ENCODE measurements around the gene ZNF77.

DNA sequence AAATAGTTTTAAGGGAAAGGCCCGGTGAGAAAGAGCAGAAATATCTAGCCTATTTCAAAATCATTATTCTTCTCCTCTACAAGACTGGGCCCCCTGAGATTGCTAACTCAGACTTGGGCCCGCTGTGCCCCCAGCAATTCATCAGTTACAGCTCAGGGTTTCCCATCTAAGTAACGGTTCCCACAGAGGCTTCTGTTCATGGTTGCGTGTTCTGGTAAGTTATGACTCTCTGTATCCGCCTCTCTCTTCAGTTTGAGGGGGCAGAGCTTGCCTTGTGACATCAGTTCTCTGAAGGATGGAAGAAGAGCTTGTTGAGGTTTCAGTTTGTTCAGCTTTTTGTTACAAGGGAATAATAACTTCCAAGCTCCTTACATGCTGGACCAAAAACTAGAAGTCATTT is 32.5 kb downstream of the ZNF77 start:
- TF ChIP-seq, protein P1, sequence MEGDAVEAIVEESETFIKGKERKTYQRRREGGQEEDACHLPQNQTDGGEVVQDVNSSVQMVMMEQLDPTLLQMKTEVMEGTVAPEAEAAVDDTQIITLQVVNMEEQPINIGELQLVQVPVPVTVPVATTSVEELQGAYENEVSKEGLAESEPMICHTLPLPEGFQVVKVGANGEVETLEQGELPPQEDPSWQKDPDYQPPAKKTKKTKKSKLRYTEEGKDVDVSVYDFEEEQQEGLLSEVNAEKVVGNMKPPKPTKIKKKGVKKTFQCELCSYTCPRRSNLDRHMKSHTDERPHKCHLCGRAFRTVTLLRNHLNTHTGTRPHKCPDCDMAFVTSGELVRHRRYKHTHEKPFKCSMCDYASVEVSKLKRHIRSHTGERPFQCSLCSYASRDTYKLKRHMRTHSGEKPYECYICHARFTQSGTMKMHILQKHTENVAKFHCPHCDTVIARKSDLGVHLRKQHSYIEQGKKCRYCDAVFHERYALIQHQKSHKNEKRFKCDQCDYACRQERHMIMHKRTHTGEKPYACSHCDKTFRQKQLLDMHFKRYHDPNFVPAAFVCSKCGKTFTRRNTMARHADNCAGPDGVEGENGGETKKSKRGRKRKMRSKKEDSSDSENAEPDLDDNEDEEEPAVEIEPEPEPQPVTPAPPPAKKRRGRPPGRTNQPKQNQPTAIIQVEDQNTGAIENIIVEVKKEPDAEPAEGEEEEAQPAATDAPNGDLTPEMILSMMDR (IDR thresholded peaks at IDR 0.05; ENCODE audit: poor library complexity, severe bottlenecking), result no peak
- TF ChIP-seq SMC3 (conservative IDR thresholded peaks at IDR 0.05; ENCODE audit: poor library complexity), result no peak
